Activated CD4-positive, CD25-positive, alpha-beta regulatory T cell treated with anti-CD3 and anti-CD28 coated beads, Interleukin-2, amount 50 U/mL, for 16 hours (primary cell): ENCODE measurements around the gene P3H3.

ENCODE experiments used
- DNase-seq: peaks from one replicate; pipeline ENCODE4 v3.0.0-alpha.2; 2020; ENCODE audit warnings: low read depth, low spot score

Gene P3H3

GRCh38 chr12:6796576-6796975 is 31.6 kb upstream of the P3H3 start:
- DNase-seq: no peak

- no peak for DNase-seq
Observed at GRCh38 chr12:6799147-6799546, 29.1 kb upstream of the P3H3 start.

- no peak for DNase-seq
Observed at GRCh38 chr12:6807170-6807569, 21.0 kb upstream of the P3H3 start.

DNA sequence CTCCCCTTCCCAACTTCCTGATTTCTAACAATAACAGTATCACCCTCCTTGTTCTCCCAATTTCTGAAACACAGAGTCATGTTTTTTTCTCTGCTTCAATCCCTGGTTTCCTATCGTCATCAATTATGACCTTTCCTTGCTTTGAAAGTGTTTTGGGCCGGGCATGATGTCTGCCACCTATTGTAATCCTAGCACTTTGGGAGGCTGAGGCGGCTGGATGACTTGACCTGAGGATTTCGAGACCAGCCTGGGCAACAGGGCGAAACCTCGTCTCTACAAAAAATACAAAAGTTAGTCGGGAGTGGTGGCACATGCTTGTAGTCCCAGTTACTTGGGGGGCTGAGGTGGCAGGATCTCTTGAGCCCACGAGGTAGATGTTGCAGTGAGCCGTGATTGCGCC is 19.2 kb upstream of the P3H3 start:
- DNase-seq: no peak

DNA sequence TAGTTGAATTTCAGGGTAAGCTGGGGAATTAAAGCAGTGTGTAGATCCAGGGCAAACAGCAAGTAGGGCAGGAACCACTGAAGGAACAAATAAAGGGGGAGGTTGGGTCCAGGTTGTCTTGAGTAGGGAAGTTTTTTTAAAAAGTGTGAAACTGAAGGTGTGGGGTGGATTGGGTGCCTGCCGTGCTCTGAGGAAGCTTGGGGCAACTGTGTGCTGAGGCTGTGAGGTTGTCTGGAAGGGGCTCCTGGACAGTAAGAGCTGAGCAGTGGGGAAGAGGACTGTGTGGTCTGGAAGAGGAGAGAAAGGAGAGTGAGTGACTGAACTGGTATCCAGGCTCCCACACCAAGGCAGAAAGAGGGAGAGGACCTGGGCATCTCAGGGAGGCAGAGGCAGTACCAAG is 17.4 kb upstream of the P3H3 start:
- no peak for DNase-seq

GRCh38 chr12:6813363-6813762 is 14.8 kb upstream of the P3H3 start:
- no peak for DNase-seq

DNA sequence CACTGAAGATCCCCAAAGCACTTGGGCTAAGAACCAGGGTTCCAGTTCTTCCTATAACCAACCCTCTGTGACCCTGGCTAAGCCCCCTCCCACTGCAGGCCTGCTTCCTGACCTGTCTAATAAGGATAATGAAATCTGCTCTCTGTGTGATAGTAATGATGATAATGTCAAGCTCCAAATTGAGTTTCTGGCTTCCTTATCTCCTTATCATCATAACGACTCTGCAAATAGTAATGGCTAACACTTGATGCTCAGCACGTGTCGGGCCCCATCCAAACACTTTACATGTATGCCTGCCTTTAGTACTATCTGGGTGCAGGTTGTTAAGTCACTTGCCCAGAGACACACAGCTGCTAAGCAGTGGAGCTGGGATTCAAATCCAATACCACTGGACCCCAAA is 11.6 kb upstream of the P3H3 start:
- no peak for DNase-seq

DNA sequence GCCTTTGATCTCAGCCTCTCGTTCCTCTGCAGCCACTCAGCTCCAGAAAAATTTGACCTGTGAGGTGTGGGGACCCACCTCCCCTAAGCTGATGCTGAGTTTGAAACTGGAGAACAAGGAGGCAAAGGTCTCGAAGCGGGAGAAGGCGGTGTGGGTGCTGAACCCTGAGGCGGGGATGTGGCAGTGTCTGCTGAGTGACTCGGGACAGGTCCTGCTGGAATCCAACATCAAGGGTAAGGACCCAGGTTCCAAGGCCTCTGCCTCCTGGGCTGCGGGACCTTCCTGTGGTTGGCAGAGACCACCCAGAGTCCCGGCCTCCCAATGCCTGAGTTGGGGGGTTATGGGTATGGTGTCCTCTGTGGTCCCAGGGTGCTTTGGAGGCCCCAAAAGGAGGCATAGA is 11.1 kb upstream of the P3H3 start:
- no peak for DNase-seq

DNA sequence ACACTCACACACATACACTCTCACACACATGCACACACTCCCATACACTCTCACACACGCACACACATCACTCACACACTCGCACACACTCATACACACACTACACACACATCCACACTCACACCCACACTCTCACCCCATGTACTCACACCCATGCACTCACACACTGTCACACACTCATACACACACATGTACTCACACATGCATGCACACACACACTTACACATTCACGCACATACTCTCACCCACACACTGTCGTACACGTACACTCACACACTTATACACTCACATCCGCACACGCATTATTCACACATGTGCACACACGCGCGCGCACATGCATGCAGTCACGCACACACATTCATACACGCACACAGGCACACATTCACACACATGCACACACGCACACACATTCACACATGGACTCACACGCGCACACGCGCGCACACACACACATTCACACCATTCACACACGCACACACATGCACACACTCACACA is 10.5 kb upstream of the P3H3 start:
- no peak for DNase-seq

DNA sequence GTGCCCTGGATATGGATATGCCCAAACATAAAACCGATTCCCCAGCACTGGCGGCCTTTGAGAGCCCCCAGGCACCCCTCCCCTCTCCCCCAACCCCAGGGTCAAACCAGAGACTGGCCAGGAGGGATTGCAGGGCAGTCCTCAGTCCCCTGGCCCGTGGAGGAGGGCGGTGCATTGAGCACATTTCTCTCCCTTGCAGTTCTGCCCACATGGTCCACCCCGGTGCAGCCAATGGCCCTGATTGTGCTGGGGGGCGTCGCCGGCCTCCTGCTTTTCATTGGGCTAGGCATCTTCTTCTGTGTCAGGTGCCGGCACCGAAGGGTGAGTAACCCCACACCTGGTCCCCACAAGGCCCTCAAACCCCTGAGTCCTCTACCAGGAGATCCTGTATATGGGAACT is 10.0 kb upstream of the P3H3 start:
- DNase-seq: no peak

GRCh38 chr12:6818645-6819044 is 9.6 kb upstream of the P3H3 start:
- no peak for DNase-seq

DNA sequence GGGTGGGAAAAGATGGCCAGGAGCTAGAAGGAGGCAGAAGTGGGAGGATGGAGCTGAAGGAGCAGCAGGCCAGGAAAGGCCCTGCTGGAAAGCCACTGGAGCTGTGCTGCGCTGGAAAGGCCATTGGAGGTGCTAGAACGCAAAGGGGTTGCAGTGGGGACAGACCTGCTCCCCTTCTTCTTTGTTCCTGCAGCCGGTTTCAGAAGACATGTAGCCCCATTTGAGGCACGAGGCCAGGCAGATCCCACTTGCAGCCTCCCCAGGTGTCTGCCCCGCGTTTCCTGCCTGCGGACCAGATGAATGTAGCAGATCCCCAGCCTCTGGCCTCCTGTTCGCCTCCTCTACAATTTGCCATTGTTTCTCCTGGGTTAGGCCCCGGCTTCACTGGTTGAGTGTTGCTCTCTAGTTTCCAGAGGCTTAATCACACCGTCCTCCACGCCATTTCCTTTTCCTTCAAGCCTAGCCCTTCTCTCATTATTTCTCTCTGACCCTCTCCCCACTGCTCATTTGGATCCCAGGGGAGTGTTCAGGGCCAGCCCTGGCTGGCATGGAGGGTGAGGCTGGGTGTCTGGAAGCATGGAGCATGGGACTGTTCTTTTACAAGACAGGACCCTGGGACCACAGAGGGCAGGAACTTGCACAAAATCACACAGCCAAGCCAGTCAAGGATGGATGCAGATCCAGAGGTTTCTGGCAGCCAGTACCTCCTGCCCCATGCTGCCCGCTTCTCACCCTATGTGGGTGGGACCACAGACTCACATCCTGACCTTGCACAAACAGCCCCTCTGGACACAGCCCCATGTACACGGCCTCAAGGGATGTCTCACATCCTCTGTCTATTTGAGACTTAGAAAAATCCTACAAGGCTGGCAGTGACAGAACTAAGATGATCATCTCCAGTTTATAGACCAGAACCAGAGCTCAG is 8.8 kb upstream of the P3H3 start:
- DNase-seq: no peak

DNA sequence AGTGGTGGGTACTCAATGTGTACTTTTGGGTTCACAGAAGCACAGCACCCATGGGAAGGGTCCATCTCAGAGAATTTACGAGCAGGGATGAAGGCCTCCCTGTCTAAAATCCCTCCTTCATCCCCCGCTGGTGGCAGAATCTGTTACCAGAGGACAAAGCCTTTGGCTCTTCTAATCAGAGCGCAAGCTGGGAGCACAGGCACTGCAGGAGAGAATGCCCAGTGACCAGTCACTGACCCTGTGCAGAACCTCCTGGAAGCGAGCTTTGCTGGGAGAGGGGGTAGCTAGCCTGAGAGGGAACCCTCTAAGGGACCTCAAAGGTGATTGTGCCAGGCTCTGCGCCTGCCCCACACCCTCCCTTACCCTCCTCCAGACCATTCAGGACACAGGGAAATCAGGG is 8.0 kb upstream of the P3H3 start:
- no peak for DNase-seq

DNA sequence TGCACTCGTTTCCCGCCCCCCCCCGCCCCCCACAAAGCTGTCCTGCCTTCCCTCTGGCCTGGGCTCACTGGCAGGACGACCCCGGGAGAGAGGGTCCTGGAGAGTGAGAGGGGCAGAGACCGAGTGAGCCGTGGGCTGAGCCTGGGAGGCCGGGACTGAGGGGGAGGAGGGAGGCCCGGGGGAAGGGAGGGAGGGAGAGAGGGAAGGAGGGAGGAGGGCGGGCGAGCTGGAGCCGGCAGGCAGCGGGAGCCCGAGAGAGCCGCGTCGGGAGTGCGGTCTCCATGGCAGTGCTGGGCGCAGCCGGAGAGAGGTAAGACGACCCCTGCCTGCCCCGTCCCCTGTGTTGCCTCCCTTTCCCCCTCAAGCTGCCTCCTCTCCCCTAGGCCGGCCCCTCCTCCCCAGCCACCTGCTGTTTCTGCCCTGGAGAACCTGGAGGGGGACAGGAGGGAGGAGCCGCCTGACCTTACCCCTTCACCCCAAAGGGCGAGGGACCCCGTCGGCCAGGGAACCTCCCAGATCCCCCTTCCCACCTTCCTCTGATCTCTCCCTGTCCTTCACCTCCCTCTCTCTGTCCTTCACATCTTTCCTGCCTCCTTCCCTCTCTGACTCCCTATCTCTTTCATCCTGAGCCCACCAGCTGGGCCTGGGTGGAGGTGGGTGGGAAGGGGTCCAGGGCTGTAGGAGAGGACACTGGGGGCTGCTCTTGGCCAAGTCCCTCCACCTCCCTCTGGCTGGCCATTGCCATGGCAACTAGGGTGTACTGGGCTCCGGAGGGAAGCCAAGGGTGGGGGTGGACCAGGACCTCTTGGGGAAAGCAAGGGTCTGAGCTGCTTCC is 6.4 kb upstream of the P3H3 start, which contains the start of gene GPR162:
TSS of gene GPR162 (plus strand) at position 231 of the 835 bp plus-strand sequence. CDS start 2,078 bp downstream, outside the sequence.
- DNase-seq: no peak

DNA sequence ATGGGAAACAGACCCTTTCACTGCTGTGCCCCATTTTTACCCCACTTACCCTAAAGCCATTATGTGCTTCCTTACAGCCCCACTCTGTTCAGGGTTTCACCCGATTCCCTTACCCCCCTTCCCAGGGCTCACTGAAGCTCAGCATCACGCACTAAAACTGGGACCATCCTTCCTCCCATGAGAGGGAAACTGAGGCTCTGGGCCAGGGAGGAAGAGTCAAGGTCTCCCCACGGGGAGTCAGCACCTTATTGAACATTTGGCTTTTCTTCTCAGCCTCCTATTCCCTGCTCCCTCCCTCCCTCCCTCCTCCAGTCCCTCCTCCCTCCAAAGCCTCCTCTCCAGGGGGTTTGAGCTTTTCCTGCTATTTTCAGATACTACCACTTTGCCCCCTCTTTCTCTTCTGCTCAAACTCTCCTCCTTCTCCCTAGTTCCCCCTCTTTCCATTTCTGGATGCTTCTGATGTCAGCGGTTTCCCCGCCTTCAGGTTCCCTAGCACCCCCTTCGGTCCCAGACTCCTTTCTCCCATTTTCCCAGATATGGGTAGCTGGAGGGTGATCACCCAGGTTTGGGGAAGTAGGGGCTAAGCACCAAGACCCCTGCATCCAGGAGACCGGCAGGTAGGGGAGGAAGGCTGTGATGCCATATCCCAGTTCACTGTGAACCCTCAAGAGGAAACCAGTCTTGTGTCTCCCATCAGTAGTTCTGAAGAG is 5.6 kb upstream of the P3H3 start:
- DNase-seq: no peak

- DNase-seq: no peak
Observed at GRCh38 chr12:6823182-6824084, 4.8 kb upstream of the P3H3 start.

DNA sequence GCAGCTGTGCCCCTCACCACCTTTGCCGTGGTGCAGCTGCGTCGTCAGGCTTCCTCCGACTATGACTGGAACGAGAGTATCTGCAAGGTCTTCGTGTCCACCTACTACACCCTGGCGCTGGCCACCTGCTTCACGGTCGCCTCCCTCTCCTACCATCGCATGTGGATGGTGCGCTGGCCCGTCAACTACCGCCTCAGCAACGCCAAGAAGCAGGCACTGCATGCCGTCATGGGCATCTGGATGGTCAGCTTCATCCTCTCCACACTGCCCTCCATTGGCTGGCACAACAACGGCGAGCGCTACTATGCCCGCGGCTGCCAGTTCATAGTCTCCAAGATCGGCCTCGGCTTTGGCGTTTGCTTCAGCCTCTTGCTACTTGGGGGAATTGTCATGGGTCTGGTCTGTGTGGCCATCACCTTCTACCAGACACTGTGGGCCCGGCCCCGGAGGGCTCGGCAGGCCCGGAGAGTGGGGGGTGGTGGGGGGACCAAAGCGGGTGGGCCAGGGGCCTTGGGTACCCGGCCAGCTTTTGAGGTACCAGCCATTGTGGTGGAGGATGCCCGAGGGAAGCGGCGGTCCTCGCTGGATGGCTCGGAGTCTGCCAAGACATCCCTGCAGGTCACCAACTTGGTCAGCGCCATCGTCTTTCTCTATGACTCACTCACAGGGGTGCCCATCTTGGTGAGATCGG is 4.0 kb upstream of the P3H3 start:
- no peak for DNase-seq

GRCh38 chr12:6824901-6825381 is 3.3 kb upstream of the P3H3 start:
- DNase-seq: no peak

GRCh38 chr12:6825398-6826124 is 2.6 kb upstream of the P3H3 start:
- DNase-seq: peak; percentile 57
